HEK293 (cell line): ENCODE data around the gene SCRN1.

Experiments used
- CTCF ChIA-PET: fragments of 350-600 bp; formaldehyde crosslinking; extraction: SDS; loops from one replicate; lab custom pipeline; 2021; ENCODE audit warnings: antibody characterized with exemption; lab: Yijun Ruan, JAX
- POLR2A ChIA-PET: fragments of 300-600 bp; formaldehyde crosslinking; extraction: SDS; loops from one replicate; lab custom pipeline; 2020; ENCODE audit warnings: antibody characterized with exemption, inconsistent platforms; lab: Yijun Ruan, JAX
- H3K27ac ChIP-seq: fragments of 200-500 bp; sonication (Bioruptor generic); 2 replicates; pipeline ENCODE4 v1.5.1; 2014; ENCODE audit warnings: low read depth, low read length, control low read depth, inconsistent platforms; ENCODE audit errors: extremely low read depth
- H3K36me3 ChIP-seq, 2 experiments: fragments of 200-500 bp in 1 of 2; sonication (Bioruptor generic) in 1 of 2; 1 replicate in 1 of 2; 2 replicates in 1 of 2; pipeline ENCODE4 v1.5.1; 2014 to 2017; ENCODE audit warnings: inconsistent platforms in 2 of 2, low read length in 2 of 2; ENCODE audit not compliant: control insufficient read depth in 2 of 2, insufficient read depth in 1 of 2
- H3K4me1 ChIP-seq: fragments of 200-500 bp; sonication (Bioruptor generic); 2 replicates; pipeline ENCODE4 v1.5.1; 2014; ENCODE audit warnings: mild to moderate bottlenecking, low read length, inconsistent platforms; ENCODE audit not compliant: control insufficient read depth, insufficient read depth
- H3K4me3 ChIP-seq: 2 replicates; pipeline ENCODE4 v1.5.1; 2011; ENCODE audit warnings: low read depth, mild to moderate bottlenecking, control low read depth, low read length, moderate library complexity
- H3K9me3 ChIP-seq: fragments of 200-500 bp; sonication (Bioruptor generic); 2 replicates; pipeline ENCODE4 v1.5.1; 2014; ENCODE audit warnings: low read depth, low read length, inconsistent platforms; ENCODE audit not compliant: control insufficient read depth, insufficient read depth
- BCL11A ChIP-seq: fragments of 450-650 bp; formaldehyde crosslinking; IDR thresholded peaks from 2 replicates; pipeline ENCODE4 v1.5.1; 2016; ENCODE audit warnings: low read depth, missing biosample characterization, missing genetic modification characterization
- KLF7 ChIP-seq: fragments of 450-650 bp; formaldehyde crosslinking; IDR thresholded peaks from 2 replicates; pipeline ENCODE4 v1.5.1; 2016; ENCODE audit warnings: missing biosample characterization, missing genetic modification characterization, borderline replicate concordance
- SALL2 ChIP-seq: fragments of 450-650 bp; formaldehyde crosslinking; IDR thresholded peaks from 2 replicates; pipeline ENCODE4 v1.5.0; 2017; ENCODE audit warnings: missing biosample characterization, mild to moderate bottlenecking, missing genetic modification characterization, borderline replicate concordance
- ZBTB21 ChIP-seq: fragments of 450-650 bp; formaldehyde crosslinking; IDR thresholded peaks from 2 replicates; pipeline ENCODE4 v1.5.1; 2017; ENCODE audit warnings: missing biosample characterization, missing genetic modification characterization
- ZNF10 ChIP-seq: fragments of 450-650 bp; formaldehyde crosslinking; IDR thresholded peaks from 2 replicates; pipeline ENCODE4 v1.5.1; 2017; ENCODE audit warnings: missing biosample characterization, missing genetic modification characterization
- ZNF132 ChIP-seq: fragments of 450-650 bp; formaldehyde crosslinking; IDR thresholded peaks from 2 replicates; pipeline ENCODE4 v1.5.1; 2017; ENCODE audit warnings: missing biosample characterization, missing genetic modification characterization, borderline replicate concordance
- ZNF473 ChIP-seq: fragments of 450-650 bp; formaldehyde crosslinking; IDR thresholded peaks from 2 replicates; pipeline ENCODE4 v1.5.1; 2017; ENCODE audit warnings: missing biosample characterization, missing genetic modification characterization
- ZNF510 ChIP-seq: fragments of 450-650 bp; formaldehyde crosslinking; IDR thresholded peaks from 2 replicates; pipeline ENCODE4 v1.5.1; 2018; ENCODE audit warnings: mild to moderate bottlenecking, missing genetic modification characterization, missing biosample characterization; ENCODE audit not compliant: insufficient replicate concordance
- ZNF558 ChIP-seq: fragments of 450-650 bp; formaldehyde crosslinking; IDR thresholded peaks from 2 replicates; pipeline ENCODE4 v1.5.1; 2016; ENCODE audit warnings: missing biosample characterization, missing genetic modification characterization
- ZNF600 ChIP-seq: fragments of 450-650 bp; formaldehyde crosslinking; IDR thresholded peaks from 2 replicates; pipeline ENCODE4 v1.5.1; 2016; ENCODE audit warnings: missing biosample characterization, missing genetic modification characterization
- ZNF670 ChIP-seq: fragments of 450-650 bp; formaldehyde crosslinking; IDR thresholded peaks from 2 replicates; pipeline ENCODE4 v1.5.1; 2016; ENCODE audit warnings: missing biosample characterization, missing genetic modification characterization, low read depth
- ZNF768 ChIP-seq: fragments of 450-650 bp; formaldehyde crosslinking; IDR thresholded peaks from 2 replicates; pipeline ENCODE4 v1.5.1; 2018; ENCODE audit warnings: missing biosample characterization, mild to moderate bottlenecking, missing genetic modification characterization
- ZSCAN16 ChIP-seq: fragments of 450-650 bp; formaldehyde crosslinking; IDR thresholded peaks from 2 replicates; pipeline ENCODE4 v1.5.1; 2016; ENCODE audit warnings: missing biosample characterization, missing genetic modification characterization
- ZSCAN23 ChIP-seq: fragments of 450-650 bp; formaldehyde crosslinking; IDR thresholded peaks from 2 replicates; pipeline ENCODE4 v1.5.1; 2016; ENCODE audit warnings: missing biosample characterization, missing genetic modification characterization
- ZXDB ChIP-seq: fragments of 450-650 bp; formaldehyde crosslinking; IDR thresholded peaks from 2 replicates; pipeline ENCODE4 v1.5.1; 2016; ENCODE audit warnings: missing biosample characterization, missing genetic modification characterization
- TF ChIP-seq, protein P1 (sequence below): fragments of 450-650 bp; formaldehyde crosslinking; IDR thresholded peaks from 2 replicates; pipeline ENCODE4 v1.5.1; 2016; ENCODE audit warnings: missing biosample characterization, missing genetic modification characterization, low read depth
- TF ChIP-seq, protein P2 (sequence below): fragments of 450-650 bp; formaldehyde crosslinking; IDR thresholded peaks from 2 replicates; pipeline ENCODE4 v1.5.1; 2016; ENCODE audit warnings: missing biosample characterization, missing genetic modification characterization
- TF ChIP-seq, protein P3 (sequence below): fragments of 450-650 bp; IDR thresholded peaks from 2 replicates; pipeline ENCODE4 v1.5.1; 2018; ENCODE audit warnings: missing biosample characterization, missing genetic modification characterization
- TF ChIP-seq, protein P4 (sequence below): fragments of 450-650 bp; formaldehyde crosslinking; IDR thresholded peaks from 2 replicates; pipeline ENCODE4 v1.5.1; 2016; ENCODE audit warnings: missing biosample characterization, missing genetic modification characterization, borderline replicate concordance
- TF ChIP-seq, protein P5 (sequence below): fragments of 450-650 bp; formaldehyde crosslinking; IDR thresholded peaks from 2 replicates; pipeline ENCODE4 v1.5.1; 2016; ENCODE audit warnings: missing biosample characterization, missing genetic modification characterization
- TF ChIP-seq, protein P6 (sequence below): fragments of 450-650 bp; formaldehyde crosslinking; IDR thresholded peaks from 2 replicates; pipeline ENCODE4 v1.5.0; 2017; ENCODE audit warnings: missing biosample characterization, missing genetic modification characterization, borderline replicate concordance
- TF ChIP-seq, protein P7 (sequence below): fragments of 450-650 bp; formaldehyde crosslinking; IDR thresholded peaks from 2 replicates; pipeline ENCODE4 v1.5.1; 2017; ENCODE audit warnings: missing biosample characterization, missing genetic modification characterization

SCRN1 gene

DNA sequence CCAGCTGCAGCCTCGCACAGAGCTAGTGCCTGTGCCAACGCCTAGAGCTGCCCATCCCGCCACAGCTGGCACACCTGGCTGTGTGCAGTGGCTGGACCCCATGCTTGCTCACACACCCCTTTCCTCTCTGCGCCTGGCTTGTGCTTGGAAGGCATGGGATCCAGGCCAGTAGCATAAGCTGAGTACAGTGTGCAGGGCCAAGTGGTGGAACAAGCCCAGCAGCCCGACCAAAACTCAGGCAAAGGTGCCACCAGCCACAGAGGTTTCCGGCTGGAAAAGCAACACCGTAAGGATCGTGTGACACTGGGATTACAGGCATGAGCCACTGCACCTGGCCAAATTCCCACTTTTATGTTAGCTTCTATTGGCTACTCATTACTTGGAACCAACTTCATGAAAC, 38.4 kb downstream of the SCRN1 start (continued):
- TF ChIP-seq, protein P1, sequence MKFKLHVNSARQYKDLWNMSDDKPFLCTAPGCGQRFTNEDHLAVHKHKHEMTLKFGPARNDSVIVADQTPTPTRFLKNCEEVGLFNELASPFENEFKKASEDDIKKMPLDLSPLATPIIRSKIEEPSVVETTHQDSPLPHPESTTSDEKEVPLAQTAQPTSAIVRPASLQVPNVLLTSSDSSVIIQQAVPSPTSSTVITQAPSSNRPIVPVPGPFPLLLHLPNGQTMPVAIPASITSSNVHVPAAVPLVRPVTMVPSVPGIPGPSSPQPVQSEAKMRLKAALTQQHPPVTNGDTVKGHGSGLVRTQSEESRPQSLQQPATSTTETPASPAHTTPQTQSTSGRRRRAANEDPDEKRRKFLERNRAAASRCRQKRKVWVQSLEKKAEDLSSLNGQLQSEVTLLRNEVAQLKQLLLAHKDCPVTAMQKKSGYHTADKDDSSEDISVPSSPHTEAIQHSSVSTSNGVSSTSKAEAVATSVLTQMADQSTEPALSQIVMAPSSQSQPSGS, result no peak
- TF ChIP-seq ZNF558 (tag by site-specific recombination) (no peak), KLF7 (tag by site-specific recombination) (no peak), ZNF473 (no peak), ZSCAN23 (no peak), SALL2 (no peak), ZNF768 (no peak), ZXDB (no peak)
- TF ChIP-seq, protein P2, sequence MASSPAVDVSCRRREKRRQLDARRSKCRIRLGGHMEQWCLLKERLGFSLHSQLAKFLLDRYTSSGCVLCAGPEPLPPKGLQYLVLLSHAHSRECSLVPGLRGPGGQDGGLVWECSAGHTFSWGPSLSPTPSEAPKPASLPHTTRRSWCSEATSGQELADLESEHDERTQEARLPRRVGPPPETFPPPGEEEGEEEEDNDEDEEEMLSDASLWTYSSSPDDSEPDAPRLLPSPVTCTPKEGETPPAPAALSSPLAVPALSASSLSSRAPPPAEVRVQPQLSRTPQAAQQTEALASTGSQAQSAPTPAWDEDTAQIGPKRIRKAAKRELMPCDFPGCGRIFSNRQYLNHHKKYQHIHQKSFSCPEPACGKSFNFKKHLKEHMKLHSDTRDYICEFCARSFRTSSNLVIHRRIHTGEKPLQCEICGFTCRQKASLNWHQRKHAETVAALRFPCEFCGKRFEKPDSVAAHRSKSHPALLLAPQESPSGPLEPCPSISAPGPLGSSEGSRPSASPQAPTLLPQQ (tag by site-specific recombination), result no peak
- TF ChIP-seq, all 188 proteins: peak for 0

DNA sequence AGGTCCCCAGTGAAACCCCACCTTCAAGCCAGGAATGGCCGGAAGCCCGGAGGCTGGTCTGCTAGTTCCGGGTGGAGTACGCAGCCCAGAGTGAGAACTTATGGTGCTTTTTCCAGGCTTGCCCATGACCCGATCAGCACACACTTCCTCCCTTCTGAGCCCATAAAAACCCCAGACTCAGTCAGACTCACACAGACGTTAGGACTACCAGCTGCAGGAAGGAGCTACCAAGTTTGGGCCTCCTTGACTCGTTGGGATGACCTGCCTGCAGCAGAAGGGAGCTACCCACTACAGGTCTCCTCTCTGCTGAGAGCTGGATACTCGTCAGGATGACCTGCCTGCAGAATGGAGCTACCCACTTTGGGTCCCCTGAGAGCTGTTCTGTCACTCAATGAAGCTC, 39.1 kb downstream of the SCRN1 start:
- CTCF ChIA-PET, result interaction anchor here (0.7 kb wide), 1 partner anchor 125 kb away, joined by 3 read pairs; no protein-coding TSS in a partner anchor
- POLR2A ChIA-PET, result no interaction called here

More for the DNA sequence above, 39.1 kb downstream of the SCRN1 start:
- Histone ChIP-seq H3K4me1 (no peaks in the 10 kb centered on the region), H3K36me3 (peaks cover 27 to 89% of the 10 kb centered on the region in 2 experiments), H3K9me3 (no peaks in the 10 kb centered on the region), H3K4me3 (no peak overlapping the region), H3K27ac (no peak overlapping the region)
- TF ChIP-seq, protein P3, sequence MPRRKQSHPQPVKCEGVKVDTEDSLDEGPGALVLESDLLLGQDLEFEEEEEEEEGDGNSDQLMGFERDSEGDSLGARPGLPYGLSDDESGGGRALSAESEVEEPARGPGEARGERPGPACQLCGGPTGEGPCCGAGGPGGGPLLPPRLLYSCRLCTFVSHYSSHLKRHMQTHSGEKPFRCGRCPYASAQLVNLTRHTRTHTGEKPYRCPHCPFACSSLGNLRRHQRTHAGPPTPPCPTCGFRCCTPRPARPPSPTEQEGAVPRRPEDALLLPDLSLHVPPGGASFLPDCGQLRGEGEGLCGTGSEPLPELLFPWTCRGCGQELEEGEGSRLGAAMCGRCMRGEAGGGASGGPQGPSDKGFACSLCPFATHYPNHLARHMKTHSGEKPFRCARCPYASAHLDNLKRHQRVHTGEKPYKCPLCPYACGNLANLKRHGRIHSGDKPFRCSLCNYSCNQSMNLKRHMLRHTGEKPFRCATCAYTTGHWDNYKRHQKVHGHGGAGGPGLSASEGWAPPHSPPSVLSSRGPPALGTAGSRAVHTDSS (tag by site-specific recombination), result no peak
- TF ChIP-seq ZNF510 (tag by site-specific recombination) (no peak), ZNF600 (tag by site-specific recombination) (no peak), ZNF132 (tag by site-specific recombination) (no peak), ZBTB21 (no peak), ZNF10 (tag by site-specific recombination) (no peak), BCL11A (no peak), ZSCAN16 (no peak), ZNF670 (tag by site-specific recombination) (no peak)
- TF ChIP-seq, protein P4, sequence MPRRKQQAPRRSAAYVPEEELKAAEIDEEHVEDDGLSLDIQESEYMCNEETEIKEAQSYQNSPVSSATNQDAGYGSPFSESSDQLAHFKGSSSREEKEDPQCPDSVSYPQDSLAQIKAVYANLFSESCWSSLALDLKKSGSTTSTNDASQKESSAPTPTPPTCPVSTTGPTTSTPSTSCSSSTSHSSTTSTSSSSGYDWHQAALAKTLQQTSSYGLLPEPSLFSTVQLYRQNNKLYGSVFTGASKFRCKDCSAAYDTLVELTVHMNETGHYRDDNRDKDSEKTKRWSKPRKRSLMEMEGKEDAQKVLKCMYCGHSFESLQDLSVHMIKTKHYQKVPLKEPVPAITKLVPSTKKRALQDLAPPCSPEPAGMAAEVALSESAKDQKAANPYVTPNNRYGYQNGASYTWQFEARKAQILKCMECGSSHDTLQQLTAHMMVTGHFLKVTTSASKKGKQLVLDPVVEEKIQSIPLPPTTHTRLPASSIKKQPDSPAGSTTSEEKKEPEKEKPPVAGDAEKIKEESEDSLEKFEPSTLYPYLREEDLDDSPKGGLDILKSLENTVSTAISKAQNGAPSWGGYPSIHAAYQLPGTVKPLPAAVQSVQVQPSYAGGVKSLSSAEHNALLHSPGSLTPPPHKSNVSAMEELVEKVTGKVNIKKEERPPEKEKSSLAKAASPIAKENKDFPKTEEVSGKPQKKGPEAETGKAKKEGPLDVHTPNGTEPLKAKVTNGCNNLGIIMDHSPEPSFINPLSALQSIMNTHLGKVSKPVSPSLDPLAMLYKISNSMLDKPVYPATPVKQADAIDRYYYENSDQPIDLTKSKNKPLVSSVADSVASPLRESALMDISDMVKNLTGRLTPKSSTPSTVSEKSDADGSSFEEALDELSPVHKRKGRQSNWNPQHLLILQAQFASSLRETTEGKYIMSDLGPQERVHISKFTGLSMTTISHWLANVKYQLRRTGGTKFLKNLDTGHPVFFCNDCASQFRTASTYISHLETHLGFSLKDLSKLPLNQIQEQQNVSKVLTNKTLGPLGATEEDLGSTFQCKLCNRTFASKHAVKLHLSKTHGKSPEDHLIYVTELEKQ (tag by site-specific recombination), result no peak
- TF ChIP-seq, protein P5, sequence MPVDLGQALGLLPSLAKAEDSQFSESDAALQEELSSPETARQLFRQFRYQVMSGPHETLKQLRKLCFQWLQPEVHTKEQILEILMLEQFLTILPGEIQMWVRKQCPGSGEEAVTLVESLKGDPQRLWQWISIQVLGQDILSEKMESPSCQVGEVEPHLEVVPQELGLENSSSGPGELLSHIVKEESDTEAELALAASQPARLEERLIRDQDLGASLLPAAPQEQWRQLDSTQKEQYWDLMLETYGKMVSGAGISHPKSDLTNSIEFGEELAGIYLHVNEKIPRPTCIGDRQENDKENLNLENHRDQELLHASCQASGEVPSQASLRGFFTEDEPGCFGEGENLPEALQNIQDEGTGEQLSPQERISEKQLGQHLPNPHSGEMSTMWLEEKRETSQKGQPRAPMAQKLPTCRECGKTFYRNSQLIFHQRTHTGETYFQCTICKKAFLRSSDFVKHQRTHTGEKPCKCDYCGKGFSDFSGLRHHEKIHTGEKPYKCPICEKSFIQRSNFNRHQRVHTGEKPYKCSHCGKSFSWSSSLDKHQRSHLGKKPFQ, result no peak
- TF ChIP-seq, protein P6, sequence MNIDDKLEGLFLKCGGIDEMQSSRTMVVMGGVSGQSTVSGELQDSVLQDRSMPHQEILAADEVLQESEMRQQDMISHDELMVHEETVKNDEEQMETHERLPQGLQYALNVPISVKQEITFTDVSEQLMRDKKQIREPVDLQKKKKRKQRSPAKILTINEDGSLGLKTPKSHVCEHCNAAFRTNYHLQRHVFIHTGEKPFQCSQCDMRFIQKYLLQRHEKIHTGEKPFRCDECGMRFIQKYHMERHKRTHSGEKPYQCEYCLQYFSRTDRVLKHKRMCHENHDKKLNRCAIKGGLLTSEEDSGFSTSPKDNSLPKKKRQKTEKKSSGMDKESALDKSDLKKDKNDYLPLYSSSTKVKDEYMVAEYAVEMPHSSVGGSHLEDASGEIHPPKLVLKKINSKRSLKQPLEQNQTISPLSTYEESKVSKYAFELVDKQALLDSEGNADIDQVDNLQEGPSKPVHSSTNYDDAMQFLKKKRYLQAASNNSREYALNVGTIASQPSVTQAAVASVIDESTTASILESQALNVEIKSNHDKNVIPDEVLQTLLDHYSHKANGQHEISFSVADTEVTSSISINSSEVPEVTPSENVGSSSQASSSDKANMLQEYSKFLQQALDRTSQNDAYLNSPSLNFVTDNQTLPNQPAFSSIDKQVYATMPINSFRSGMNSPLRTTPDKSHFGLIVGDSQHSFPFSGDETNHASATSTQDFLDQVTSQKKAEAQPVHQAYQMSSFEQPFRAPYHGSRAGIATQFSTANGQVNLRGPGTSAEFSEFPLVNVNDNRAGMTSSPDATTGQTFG (tag by site-specific recombination), result no peak
- TF ChIP-seq, protein P7, sequence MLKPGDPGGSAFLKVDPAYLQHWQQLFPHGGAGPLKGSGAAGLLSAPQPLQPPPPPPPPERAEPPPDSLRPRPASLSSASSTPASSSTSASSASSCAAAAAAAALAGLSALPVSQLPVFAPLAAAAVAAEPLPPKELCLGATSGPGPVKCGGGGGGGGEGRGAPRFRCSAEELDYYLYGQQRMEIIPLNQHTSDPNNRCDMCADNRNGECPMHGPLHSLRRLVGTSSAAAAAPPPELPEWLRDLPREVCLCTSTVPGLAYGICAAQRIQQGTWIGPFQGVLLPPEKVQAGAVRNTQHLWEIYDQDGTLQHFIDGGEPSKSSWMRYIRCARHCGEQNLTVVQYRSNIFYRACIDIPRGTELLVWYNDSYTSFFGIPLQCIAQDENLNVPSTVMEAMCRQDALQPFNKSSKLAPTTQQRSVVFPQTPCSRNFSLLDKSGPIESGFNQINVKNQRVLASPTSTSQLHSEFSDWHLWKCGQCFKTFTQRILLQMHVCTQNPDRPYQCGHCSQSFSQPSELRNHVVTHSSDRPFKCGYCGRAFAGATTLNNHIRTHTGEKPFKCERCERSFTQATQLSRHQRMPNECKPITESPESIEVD, result no peak
